ENCODE measurements around the gene NKRF.

The NKRF gene

GRCh38 chrX:119539872-119540271 is 66.4 kb downstream of the NKRF start:
- H3K14ac ChIP-seq (ENCODE audit: low read length), result no peak overlapping the region
- H3K36me3 ChIP-seq (replicated peaks in 1 of 2; ENCODE audit: control insufficient read depth in 2 of 2, insufficient read depth in 2 of 2, low read length in 2 of 2), result peaks cover 0 to 9% of the 10 kb centered on the region in 2 donors
- no peak overlapping the region for H3K4ac ChIP-seq (ENCODE audit: low read length)
- peaks cover 1% of the 10 kb centered on the region for H3K79me1 ChIP-seq (ENCODE audit: low read depth, low read length)
- no peak overlapping the region for H2AFZ ChIP-seq (ENCODE audit: low read length)
- H3K9ac ChIP-seq (ENCODE audit: low read depth, low read length, poor library complexity), result no peak overlapping the region
- H2AK5ac ChIP-seq (ENCODE audit: low read depth, low read length), result no peak overlapping the region
- no peak overlapping the region for H3K27ac ChIP-seq (replicated peaks; ENCODE audit: low read length)
- no peak overlapping the region for H2BK120ac ChIP-seq (ENCODE audit: low read depth, low read length)
- H4K91ac ChIP-seq (ENCODE audit: low read depth, low read length, poor library complexity), result no peak overlapping the region
- no CpG with 5 or more reads among the region's 2 CpGs for WGBS, 2 donors (ENCODE audit: extremely low coverage in 2 of 2, insufficient read length in 2 of 2, insufficient replicate concordance in 1 of 2)
- no peak overlapping the region for H3K18ac ChIP-seq (ENCODE audit: low read length)
- no peak overlapping the region for H2BK12ac ChIP-seq (ENCODE audit: low read length)
- H3K4me3 ChIP-seq (ENCODE audit: low read length in 2 of 2), result no peak overlapping the region
- H3K27me3 ChIP-seq (ENCODE audit: control insufficient read depth in 3 of 3, insufficient read depth in 3 of 3, low read depth in 1 of 3, low read length in 3 of 3), result no peaks in the 10 kb centered on the region
- no peak overlapping the region for H3K23ac ChIP-seq (ENCODE audit: low read depth, low read length, poor library complexity)
- DNase-seq (ENCODE audit: low spot score), result no peak
- H3K4me2 ChIP-seq (ENCODE audit: insufficient read depth, low read length, poor library complexity, severe bottlenecking), result no peak overlapping the region
- H3K4me1 ChIP-seq (ENCODE audit: control insufficient read depth in 2 of 2, insufficient read depth in 1 of 2, low read depth in 1 of 2, low read length in 2 of 2), result no peaks in the 10 kb centered on the region
- H3K9me3 ChIP-seq (replicated peaks in 1 of 2; ENCODE audit: control insufficient read depth in 2 of 2, insufficient read depth in 1 of 2, low read depth in 1 of 2, low read length in 2 of 2), result no peaks in the 10 kb centered on the region
- no peak overlapping the region for H2BK5ac ChIP-seq (ENCODE audit: low read length)
- no peak overlapping the region for H2BK15ac ChIP-seq (ENCODE audit: low read length)
- H4K8ac ChIP-seq (ENCODE audit: low read depth, low read length), result no peak overlapping the region

Small RNA genes within 50 kb of the gene (small RNA-seq; reads per million reads assigned to genes)
- gene MIR766 (ENCODE audit: insufficient read depth), result 82.0 reads per million, percentile 96 among the genes with 10 or more reads in this experiment

All from neuronal stem cell (in vitro differentiated cells).